AG09309 (cell line): Measurements from ENCODE around the gene CXCL1.

Experiments used
- DNase-seq: peaks from one replicate; pipeline ENCODE4 v3.0.0-alpha.2; 2010; ENCODE audit warnings: low read depth
- H3K4me3 ChIP-seq: 2 replicates; pipeline ENCODE4 v1.5.1; 2011; ENCODE audit warnings: mild to moderate bottlenecking, low read depth, low read length, moderate library complexity; ENCODE audit not compliant: control insufficient read depth
- TF ChIP-seq, protein P1 (sequence below): IDR thresholded peaks from 2 replicates; pipeline ENCODE4 v1.5.1; 2011; ENCODE audit warnings: mild to moderate bottlenecking, low read depth, low read length, inconsistent platforms; ENCODE audit not compliant: insufficient read depth, control insufficient read depth; ENCODE audit errors: missing control alignments

CXCL1 gene

DNA sequence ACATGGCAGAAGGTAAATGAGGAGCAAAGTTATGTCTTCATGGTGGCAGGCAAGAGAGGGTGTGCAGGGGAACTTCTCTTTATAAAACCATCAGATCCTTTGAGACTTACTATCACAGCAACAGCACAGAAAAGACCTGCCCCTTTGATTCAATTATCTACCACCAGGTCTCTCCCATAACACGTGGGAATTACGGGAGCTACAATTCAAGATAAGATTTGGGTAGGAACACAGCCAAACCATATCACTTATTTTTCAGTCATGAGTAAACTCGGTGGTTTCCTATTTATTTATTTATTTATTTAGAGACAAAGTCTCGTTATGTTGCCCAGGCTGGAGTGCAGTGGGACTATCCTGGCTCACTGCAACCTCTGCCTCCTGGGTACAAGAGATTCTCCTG lies 22.1 kb downstream of the CXCL1 start:
- no peak for DNase-seq
- H3K4me3 ChIP-seq, result no peak overlapping the region
- TF ChIP-seq, protein P1, sequence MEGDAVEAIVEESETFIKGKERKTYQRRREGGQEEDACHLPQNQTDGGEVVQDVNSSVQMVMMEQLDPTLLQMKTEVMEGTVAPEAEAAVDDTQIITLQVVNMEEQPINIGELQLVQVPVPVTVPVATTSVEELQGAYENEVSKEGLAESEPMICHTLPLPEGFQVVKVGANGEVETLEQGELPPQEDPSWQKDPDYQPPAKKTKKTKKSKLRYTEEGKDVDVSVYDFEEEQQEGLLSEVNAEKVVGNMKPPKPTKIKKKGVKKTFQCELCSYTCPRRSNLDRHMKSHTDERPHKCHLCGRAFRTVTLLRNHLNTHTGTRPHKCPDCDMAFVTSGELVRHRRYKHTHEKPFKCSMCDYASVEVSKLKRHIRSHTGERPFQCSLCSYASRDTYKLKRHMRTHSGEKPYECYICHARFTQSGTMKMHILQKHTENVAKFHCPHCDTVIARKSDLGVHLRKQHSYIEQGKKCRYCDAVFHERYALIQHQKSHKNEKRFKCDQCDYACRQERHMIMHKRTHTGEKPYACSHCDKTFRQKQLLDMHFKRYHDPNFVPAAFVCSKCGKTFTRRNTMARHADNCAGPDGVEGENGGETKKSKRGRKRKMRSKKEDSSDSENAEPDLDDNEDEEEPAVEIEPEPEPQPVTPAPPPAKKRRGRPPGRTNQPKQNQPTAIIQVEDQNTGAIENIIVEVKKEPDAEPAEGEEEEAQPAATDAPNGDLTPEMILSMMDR, result no peak

DNA sequence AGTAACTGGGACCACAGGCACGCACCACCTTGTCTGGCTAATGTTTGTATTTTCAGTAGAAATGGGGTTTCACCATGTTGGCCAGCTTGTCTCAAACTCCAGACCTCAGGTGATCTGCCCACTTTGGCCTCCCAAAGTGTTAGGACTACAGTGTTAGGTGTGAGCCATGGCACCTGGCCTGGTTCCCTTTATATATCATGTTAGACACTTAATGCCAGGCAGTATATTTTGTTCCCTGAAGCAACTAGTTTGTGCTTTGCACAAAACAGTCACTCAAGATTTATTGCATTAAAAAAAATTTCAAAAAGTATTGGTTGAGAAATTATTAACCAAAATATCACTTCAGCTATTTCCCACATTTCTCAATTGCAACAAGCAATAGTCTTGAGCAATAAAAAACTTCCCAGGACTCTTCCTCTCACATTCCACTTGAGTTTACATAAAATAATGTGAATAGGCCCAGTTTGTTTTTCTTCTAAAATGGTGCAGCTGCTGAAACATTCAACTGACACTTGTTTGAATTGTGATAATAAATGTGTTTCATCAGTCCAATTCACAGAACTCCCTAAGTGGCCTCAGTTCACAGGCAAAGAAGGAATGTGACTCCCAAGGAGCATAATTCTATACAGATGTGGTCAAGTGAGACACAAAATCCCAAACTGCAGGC lies 22.7 kb downstream of the CXCL1 start:
- TF ChIP-seq, protein P1, result no peak
- no peak overlapping the region for H3K4me3 ChIP-seq
- DNase-seq, result peak; percentile 89

DNA sequence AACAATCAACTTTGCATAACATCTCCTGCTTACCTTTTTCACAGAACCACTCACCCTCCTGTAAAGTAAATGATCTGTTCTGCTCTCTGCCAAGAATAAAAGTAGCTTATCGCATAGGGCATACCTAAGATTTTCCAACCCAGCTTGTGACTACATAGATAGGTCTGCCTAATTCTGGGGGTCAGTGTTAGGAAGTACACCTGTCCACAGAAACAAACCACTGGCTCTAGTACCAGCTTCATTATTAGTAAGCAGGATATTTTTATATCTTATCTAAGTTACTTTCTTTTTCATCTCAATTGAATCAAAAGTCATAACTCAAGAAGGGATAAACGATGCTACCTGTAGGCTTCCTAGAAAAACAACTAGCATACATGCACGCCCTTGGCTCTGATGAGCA lies 23.8 kb downstream of the CXCL1 start:
- DNase-seq, result no peak
- TF ChIP-seq, protein P1, result no peak
- H3K4me3 ChIP-seq, result no peak overlapping the region

DNA sequence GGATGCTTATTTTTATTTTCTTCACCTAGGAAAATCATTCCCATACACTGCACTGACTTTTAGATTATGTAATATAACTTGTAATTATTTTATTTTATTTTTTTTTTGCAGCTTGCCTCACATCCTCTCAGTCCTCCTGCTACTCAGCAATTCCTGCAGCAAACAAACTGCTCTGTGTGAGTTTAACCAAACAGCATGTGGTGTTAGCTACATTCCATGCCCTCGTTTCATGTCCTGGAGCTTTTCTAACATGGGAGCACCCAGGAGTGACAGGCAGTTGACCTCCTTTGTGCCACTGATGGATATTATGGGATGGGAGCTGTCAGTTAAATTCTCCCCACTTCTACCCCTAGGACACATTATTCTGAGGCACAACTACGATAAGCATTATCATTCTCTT lies 24.8 kb downstream of the CXCL1 start:
- TF ChIP-seq, protein P1, result no peak
- H3K4me3 ChIP-seq, result no peak overlapping the region
- no peak for DNase-seq

DNA sequence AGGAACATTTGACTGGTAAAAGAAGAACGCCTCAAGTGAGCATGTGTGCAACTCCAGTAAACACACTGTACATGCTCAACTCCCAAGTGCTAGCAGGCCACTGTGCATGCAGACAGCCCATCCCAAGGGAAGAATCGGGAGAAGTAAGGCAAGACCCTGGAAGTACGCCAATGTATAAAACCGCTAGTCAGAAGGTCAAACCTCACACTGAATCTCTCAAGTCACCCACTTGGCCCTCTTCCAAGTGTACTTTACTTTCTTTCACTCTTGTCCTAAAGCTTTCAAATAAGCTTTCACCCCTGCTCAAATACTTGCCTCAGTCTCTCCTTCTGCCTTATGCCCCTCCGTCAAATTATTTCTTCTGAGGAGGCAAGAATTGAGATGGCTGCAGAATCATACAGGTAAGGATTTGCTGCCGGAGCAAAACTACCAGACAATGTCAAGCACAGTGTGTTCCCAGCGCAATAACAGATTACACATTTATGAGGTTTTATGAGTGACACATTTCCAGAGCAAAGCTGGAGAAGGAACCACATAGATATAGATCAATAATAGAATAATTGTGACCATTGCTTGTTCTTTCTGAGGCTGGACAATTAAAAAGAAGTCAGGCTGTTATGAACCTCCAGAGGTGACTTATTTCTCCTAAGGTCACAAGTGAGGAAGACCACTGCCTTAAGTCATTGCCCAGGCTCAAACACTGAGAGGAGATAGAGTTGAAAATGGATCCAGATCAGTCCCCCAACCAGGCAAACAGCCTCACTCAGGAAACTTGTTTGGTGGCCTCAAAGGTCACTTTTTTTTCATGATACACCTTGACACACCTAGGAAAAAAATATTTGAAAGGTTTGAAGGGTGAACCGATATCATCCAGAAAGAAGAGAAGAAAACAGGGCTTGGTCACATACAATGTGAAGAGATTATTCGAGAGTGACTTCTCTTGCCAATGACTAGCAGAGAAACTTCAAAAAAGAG lies 26.3 kb downstream of the CXCL1 start:
- no peak overlapping the region for H3K4me3 ChIP-seq
- TF ChIP-seq, protein P1, result no peak
- no peak for DNase-seq

DNA sequence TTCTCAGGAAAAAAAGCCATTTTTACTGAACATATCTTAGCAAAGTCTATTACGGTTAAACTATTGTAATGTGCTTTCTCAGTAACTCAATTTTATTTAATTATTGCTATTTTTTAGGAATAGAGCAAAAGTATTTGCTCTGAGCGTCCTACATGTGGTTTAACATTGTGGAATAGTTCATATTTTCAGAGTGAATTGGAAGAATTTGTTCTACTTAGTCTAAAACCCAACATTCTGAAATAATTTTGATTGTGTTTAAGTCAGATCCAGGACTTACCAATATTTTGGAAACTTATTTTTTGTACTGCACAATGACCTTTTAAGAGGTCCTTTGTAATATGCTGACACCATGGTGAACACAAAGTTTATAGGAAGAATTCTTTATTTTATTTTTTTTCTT lies 27.2 kb downstream of the CXCL1 start:
- H3K4me3 ChIP-seq, result no peak overlapping the region
- TF ChIP-seq, protein P1, result no peak
- DNase-seq, result no peak
